HG03442 (cell line): ENCODE results near the gene FNDC3B.

Experiments used
- ATAC-seq: cut with Tn5 transposase; IDR thresholded peaks from one replicate; pipeline ENCODE4 v1.9.1; 2021; ENCODE audit warnings: mild to moderate bottlenecking, moderate library complexity; ENCODE audit not compliant: unreplicated experiment

The FNDC3B gene

DNA sequence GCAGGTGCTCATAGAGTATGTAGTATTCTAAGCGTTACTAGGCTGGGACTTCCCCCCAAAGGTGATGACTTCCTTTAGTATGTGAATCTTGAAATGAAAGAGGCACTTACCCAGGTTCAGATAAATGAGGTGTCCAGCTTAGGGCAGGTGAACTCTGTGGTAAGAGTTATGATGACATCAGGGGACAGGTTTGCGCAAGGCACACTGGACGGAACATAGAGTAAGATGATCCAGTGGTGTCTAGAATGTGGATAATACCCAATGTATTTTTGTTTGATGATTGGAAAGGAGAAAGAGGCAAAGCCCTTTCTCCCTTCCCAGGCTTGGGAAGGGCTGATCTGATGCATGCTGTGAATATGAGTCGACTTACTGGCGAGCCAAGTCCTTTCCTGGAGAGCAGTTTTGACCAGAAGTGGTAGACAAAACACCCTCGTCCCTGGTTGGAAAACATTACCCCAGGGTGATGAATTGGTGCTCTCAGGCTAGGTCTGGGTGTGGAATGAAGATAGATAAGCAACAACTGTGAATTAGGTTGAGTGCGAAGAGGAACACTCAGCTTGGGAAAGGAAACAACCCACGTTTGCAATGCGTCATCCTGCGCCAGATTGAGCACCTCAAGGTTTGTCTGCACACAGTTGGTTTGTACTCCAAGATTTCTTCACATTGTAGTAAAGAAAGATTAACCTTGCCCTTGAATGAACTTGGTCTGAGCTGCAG lies 284.7 kb downstream of the FNDC3B start:
- no peak for ATAC-seq

DNA sequence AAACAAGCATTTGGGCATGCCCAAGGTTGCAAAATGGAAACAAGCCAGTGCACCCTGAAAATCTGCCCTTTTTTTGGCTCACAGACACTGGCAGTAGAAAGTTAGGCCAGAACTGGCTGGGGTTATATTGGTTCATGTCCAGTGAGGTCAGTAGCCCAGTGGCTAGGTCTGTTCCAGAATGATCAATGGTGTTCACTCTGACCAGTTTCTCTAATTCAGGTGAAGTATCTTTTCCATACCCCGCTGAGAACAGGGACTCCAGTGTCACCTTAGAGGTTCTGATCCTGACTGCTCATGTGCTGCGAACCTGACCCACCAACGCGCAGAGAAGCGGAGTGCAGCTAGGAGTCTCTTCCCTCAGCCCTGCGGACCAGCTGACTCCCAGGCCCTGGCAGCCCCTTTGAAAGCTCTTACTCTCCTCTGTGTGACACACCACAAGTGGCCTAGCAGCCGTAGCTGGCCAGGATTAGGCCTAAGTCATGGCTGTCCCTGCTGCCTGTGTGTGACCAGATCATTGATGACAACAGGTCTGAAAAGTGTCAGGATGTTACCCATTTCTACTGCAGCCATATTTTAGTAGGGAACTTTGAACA lies 285.3 kb downstream of the FNDC3B start:
- ATAC-seq, result no peak

DNA sequence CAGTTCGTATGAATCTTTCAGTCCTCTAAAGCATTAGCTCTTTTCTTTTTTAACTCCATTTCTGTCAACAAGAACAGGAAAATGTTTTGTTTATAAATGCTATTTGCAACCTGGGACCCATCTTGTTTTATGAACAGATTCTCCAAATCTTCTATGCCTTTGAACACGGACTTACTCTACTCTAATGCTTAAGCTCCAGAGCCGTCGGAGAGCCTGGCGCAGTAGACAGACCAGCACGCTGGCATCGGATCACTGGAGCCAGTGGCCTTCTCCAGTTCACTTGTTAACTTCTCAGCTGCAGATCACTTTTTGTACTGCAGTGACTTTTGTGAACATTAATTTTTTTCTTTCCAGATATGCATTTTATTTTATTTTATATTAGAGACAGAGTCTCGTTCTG lies 286.1 kb downstream of the FNDC3B start:
- ATAC-seq, result no peak

DNA sequence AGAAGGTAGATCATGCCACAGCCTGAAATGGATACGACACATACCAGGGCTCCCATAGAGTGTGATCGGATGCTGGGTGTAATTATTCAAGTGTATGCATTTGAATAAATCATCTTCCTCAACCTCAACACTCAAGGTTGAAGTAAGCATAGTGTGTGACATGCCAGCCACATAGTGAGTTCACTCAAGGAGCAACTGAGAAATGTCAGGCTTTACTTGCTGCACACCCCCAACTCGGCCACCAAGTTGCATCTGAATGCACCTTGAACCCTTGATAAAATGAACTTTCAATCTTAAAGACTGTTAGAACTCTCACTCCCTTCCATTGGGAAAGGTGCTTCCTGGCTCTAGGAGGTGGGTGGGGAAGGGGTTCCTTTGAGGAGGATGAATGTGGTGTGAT lies 287.6 kb downstream of the FNDC3B start:
- no peak for ATAC-seq

DNA sequence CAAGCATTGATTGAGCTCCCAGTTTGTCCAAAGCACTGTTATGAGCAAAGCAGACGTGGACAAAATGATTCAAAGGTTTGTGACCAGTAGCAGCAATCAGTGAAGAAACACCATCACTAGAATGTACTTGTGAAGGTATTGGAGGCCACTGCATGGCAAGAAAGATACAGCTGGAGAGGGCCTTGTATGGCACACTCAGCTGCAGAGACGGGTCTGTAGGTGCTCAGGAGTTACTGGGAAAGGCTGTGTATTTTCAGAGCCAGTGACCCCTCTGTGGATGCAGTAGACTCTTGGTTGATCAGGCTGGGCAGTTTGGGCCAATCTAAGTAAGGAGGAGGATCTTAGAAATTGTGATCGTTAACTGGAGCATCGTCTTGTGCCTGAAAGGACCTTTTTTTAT lies 288.9 kb downstream of the FNDC3B start:
- no peak for ATAC-seq

DNA sequence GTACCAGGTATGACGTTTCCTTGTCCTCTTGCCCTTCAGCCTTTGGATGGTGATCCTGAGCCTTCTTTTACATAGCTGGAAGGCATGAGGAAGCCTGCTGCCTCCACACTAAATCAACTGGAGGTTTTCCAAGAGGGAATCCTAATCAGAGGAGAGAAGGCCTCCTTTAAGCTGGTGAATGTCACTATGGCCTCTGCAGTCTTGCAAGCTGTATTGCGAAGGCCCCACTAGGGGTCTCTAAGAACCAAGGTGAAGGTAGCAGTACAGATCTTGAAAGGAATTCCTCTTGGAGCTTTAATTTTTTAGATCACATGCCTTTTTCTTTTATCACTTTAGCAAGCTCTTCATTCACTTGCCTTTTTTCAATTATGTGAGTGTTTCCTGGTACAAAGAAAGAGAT lies 289.7 kb downstream of the FNDC3B start:
- no peak for ATAC-seq

DNA sequence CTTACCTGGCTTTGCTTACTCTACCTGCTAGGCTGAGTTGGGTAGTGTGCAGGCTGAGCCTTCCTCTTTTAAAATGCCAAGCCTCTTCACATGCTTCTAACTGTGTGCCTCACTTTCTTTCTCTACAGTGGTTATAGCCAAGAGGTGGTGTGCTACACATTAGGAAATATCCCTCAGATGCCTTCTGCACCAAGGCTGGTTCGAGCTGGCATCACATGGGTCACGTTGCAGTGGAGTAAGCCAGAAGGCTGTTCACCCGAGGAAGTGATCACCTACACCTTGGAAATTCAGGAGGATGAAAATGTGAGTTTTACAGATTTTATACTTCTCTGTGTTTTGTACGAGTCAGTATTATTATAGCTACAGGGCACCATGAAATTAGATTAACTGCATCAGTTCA lies 291.0 kb downstream of the FNDC3B start:
- no peak for ATAC-seq

DNA sequence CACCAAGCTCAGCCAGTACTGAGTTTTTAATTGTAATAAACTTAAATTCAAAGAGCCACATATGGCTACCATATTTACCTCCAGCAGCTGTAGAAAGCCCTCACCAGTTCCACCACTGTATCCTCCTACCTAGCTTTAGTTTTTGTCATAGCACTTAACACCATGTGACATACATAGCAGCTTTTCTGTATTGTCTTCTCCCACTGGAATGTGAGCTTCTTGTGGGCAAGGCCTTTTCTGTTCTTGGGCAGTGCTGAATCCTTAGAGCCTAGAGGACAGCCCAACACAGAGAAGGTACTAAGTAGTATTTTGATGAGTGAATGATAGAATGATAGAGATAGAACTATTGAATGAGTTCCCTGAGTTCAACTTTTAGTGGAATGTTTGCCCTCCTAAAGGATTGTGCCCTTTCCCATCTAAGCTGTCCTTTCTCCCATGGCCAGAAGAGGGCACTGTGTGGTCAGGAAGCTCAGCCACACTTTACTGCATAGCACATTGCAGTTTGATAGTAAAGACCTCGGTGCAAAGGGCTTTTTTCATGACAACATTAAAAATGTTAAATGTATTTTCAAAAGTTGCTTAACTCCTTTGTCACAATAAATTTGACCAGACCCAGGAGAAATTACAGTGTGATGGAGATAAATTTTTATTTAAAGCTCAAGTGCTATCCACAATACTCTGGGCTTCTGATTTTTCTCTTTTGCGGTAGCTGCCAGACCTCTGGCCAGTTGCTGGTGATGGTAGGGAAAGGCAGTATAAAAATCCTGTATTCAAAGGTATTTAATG lies 293.1 kb downstream of the FNDC3B start:
- ATAC-seq, result peak; percentile 76

DNA sequence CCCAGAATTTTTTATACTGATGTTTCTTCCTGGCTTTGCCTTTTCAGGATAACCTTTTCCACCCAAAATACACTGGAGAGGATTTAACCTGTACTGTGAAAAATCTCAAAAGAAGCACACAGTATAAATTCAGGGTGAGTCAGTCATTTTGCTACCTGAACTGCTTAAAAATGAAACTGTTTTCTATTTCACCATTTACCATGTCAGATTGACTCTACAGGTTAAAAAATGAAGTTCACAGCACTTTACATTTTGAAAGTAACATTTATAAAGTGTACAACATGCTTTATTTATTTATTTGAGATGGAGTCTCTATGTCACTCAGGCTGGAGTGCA lies 293.6 kb downstream of the FNDC3B start:
- no peak for ATAC-seq

DNA sequence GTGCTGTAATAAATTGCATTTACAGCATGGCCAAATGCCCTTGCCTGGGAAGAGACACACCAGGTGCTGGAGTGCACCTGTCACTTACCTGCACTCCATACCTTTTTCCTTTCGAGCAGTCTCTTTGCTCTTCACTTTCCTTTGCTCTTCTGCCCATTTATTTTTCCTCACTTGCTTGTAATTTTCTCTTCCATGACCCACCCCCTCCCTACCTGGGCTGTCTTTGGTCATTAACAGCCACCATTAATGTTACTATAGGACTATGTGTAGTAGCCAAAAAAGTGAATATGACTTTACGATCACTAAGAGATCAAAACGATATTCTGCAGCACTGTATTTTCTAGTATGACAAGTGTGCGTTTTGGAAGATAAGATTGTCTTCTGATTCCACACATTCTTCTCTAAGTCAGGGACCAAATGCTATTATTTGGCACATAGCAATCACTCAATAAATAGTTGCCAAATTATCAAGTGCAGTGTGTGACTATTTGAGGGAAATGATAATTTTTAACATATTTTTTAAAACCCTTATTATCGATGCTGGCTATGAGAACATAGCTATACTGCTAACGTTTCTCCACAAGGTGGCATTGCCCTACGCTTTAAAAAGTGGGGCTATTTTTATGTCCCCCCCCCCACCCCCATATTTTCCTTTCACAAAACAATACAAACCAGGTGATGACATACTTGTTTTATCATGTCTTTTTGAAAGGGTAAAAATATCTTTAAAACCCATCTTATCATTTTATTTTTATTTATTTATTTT lies 294.5 kb downstream of the FNDC3B start:
- no peak for ATAC-seq

DNA sequence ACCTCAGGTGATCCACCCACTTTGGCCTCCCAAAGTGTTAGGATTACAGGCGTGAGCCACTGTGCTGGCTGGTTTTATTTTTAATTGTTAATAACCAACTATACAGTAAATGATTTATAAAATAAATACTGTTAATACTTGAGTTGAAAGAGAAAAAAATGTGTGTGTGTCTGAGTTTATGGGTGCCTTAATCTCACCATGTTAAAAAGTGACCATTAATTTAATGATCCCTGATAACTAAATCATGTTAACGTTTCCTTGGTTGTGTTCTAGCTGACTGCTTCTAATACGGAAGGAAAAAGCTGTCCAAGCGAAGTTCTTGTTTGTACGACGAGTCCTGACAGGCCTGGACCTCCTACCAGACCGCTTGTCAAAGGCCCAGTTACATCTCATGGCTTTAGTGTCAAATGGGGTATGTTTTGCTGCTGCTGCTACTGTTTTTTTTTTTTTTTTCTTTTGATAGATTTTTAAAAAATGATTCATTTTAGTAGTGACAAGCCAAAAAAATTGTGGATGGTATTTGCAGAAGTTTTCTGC lies 295.4 kb downstream of the FNDC3B start:
- ATAC-seq, result no peak

DNA sequence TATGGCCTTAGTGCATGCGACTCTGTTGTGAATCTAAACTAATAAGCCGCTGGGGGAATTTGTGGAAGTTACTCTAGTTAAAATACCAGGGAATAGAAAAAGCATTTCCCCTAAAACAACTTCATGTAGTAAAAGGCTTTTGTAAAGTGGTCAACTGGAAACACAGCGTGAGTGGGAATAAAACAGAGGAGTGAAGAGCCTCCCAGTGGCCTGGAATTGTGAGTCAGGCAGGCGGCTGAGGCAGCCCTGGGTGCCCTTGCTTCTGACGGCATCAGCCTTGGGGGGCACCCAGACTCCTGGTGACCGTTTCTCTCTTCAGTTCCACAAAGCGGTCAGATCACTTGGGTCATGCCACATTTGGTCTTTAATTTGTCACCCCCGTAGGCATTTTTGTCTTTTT lies 300.5 kb downstream of the FNDC3B start:
- ATAC-seq, result no peak

DNA sequence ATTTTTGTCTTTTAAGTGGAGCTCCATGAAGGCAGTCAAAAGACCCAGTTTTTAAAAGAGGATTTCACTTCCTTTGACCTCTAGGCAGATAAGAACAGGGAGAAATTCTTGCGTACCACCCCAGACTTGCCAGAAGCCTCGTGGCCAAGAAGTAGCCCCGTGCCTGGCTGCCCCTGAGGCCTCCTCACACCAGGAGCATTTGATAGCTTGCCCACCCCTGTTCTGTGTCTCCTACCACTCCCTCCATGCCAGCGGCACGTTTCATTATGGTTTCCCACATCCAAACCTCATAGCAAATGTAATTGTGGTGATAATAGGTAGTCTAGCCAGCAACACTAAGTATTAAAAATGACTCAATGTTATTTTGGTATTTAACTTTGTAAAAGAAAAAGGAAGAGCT lies 301.2 kb downstream of the FNDC3B start:
- ATAC-seq, result no peak

DNA sequence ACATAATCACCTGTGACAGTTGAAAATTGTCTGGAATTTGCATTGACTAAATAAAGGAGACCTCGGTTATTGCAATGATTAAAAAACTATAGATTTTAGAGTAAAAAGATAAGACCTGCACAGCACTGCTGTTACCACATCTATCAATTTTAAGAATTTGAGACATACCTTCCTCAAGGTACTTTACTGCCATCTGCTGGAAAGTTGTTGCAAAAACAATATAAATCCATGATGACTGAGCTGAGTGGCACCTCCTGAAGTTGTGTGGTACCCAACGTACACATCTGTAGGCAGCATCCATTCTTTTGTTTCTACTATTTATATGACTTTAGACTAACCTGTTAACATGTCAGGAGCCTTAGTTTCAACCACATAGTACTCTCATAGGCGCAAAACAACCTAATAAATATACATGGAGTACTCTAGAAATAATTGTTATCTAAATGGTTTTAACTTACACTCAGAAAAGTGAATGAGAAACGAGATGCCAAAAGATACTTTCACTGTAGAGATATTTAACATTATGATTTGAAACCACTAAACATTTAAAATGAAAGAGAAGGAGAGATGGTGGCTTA lies 302.2 kb downstream of the FNDC3B start:
- ATAC-seq, result peak; percentile 70

DNA sequence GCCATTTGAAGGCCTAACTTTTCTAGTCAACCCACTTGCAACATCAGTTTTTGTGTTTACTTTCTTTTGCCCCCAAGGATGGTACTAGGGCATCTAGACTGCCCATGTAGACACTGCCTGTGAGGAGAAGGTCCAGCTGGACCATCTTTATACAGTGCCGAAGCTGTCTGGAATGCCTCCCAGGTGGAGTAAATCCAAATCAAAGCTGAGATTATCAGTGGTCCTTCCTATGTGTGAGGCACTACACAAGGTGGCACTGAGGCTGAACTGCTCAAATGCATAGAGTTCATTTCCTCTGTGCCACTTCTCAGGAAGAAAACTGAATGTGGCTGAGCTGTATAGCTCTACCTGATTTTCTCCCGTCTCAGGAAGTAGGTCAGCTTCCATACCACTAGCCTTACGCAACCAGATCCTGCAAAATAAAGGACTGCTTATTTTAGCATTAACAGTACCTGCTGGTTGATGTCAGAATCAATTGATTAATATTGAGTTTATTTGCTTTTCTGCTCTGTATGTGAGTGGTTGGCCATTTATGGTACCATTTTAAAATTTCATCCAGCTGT lies 302.8 kb downstream of the FNDC3B start:
- no peak for ATAC-seq

DNA sequence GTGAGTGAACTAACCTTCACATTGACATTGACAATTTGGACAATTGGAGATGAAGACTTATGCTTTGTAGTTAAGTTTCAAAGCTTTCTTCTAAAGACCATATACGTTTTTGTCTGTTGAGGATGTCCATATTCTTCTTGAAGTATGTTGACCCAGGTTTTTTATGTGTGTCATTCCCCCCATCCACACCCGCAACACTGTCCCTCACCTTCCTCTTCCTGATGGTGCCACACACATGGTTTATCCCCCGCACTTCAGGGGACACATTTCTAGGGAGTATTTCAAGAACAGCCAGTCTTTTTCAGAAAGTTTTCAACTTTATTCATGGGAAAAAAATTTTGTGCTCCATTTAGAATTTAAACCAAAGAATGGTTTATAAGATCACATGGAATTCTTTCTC lies 303.7 kb downstream of the FNDC3B start:
- no peak for ATAC-seq

DNA sequence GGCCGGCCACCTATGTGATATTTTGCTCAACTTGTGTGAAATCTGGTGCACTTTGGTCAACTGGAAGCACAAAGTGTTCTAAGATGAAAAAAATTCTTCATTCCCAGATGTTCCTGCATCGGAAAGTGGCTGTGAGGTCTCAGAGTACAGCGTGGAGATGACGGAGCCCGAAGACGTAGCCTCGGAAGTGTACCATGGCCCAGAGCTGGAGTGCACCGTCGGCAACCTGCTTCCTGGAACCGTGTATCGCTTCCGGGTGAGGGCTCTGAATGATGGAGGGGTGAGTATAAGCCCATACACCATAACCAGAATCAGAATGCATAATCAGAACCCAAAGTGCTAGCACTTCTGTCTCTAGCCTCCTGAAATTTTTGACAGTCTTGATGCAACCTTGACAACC lies 304.6 kb downstream of the FNDC3B start:
- ATAC-seq, result no peak

DNA sequence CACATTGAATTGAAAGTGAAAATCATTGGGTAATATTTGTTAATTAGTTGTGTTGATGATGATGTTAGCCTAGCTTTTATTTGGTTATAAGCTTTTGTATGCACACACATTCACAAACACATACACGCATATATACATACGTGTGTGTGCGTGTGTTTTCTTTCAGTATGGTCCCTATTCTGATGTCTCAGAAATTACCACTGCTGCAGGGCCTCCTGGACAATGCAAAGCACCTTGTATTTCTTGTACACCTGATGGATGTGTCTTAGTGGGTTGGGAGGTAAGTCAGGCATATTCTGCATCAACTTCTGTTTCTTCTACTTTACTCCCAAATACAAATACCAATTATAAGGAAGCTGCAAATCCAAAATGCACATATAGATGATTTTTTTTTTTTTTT lies 306.8 kb downstream of the FNDC3B start:
- ATAC-seq, result no peak

DNA sequence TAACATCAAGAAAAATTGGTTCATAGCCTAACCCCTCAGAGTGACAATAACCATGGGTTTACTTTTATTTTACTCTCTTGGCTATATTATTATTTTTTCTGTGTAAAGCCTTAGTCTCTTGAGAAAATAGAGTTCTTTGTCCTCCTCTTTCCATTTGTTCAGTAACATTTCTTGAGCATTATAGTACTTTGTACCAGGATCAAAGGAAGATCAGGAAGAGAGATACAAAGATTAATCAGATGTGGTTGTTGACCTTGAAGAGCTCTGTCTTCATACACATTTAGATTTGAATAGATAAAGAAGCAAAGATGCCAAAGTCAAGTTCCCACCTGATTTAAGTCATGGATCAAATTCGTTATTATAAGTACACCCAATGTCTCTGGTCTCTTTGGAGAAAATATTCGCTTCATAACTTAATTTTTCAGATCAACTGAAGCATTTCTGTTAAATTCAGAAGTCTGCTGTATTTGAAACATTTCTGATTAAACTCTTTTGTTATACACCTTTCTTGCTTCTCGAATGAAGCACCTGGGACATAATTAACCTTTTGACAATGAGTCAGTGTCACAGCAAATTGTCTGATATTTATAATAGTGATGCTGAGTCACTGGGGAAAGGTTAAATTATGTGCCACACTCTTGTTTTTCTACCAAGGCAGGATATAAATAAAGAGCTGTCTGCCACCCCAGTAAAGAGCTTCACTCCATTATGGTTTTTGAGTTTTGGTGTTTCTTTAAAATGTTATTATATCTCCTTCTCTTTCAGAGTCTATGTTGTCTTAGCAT lies 308.7 kb downstream of the FNDC3B start:
- ATAC-seq, result no peak
